Stimulated activated naive CD8-positive, alpha-beta T cell treated with anti-CD3 and anti-CD28 coated beads, Interleukin-15, Interleukin-2, amounts not matched to agents 100 U/mL and 50 U/mL, for 24 hours (primary cell): ENCODE data around the gene LRFN2.

Experiments used
- ATAC-seq: fragments of 150-1000 bp; cut with Tn5 transposase; one replicate; pipeline ENCODE4 v1.10.0; 2021
- DNase-seq: peaks from one replicate; pipeline ENCODE4 v3.0.0; 2021

Gene LRFN2

DNA sequence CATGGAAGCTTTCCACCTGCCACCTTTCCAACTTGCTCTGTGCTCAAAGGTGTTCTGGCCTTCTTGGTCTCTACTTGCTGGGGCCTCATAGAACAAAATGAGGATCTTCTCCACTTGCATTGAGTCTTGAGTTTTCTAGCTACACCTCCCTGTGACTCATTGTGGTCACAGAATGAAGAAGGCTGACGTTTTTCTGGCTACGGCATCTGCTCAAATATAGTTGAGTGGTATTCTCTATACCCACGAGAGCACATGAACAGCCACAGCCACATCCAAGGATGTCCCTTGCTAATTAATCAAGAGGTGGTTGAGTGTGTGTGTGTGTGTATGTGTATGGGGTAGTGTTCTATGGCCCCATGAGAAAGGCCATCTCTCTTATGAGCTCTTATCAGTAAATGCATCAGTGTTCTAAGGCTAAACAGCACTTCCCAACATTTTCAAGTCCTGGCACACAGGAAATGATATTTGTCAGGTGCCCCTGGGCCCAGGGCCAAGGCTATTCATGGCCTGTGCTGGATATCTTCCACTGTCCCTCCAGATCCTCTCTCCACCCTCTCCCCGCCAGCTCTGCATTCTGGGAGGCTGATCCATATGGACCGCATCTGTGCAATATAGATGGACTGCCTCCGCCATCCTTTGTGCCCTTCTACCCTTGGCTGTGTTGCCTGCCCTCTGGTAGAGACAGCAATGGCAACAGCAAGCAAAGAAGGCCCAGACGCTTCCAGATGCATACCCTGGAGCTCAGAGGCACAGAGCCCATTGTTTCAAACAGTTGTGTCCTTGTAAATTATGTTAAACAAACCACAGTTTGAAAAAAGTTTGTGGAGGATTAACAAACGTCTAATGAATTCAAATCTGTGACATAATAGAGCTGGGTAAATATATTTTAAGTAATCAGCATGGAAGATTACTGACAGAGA, 150.2 kb downstream of the LRFN2 start:
- peak; percentile 52 for ATAC-seq
- DNase-seq: no peak

DNA sequence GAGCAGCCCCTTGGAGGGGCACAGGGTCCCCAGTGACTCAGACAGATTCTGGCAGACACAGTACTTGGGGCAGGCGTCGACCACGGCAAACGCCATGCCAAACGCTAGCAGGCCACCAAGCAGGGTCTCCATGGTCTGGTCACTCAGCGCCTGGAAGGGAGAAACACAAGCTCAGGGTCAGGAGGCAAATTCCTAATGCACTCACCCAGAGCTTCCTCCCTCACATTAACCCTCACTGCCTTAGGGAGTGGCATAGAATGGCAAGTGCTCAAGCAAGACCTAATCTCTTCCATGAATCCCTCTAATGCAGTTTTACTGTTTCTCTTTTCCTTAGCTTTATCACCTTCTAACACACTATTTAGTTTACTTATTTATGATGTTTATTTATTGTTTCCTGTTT, 154.2 kb downstream of the LRFN2 start:
- DNase-seq: no peak
- no peak for ATAC-seq

DNA sequence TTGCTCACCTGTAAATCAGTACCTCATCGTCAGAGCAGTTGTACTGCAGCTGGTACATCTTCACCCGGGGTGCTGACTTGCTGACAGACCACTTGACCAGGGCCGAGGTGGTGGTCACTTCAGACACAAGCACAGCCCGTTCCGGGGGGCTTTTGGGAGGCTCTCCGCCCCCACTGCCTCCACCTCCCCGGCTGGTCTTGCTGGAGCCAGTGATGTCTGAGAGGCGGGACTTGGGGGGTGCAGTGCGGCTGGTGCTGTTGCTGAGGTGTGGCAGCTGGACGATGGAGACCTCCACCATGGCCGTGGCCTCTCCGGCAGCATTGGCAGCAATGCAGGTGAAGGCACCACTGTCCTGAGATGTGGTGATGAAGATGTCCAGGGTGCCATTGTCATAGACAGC, 155.5 kb downstream of the LRFN2 start:
- ATAC-seq (no peak), DNase-seq (no peak)

DNA sequence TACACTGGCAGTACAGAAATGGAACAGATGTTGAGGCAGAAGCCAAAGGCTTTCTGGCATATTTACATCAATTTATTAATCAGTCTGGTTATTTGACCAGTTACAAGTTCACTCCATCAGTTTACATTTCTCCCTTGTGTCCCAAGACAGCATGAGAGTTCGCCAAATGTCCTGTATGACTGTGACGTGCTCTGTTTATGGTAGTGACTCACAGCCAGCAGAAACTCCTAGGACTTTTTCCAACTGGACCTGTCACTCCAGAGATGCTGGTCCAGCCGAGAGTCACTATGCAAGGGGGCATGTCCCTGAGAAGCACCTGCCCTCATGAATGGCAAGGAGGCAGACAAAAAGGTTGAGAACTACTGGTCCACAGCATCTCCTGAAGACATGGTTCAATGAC, 160.0 kb downstream of the LRFN2 start:
- DNase-seq: no peak
- ATAC-seq: no peak

DNA sequence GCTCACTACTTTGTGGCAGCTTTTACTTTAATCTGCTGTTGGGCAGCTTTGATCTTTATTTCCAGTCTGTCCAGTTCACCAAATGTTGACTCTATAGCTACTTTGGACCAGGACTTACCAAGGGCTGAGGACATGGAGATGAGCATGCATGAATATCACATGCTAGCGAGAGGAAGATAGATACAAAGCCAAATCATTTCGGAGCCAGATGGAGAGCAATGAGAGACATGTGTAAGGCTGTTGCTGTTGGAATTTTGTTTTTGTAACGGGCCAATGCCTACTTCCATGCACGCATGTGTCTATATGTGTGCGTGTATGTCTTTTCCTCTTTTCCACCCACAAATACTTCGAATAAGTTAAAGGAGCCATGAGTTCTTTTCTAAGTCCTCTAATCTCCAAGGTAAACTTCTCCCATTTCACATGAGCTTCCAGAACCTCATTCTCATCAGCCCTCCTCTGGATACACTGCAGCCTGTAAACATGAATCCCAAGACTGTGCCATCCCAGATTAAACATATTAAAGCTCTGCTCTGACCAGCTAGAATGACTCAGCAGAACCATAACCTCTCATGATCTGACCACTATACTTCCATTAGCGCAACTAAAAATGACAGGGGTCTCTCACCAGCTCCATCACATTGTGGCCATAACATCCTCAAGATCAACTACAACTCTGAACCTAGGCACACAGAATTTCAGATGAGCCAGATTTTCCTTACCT, 160.7 kb downstream of the LRFN2 start:
- DNase-seq (no peak), ATAC-seq (no peak)

DNA sequence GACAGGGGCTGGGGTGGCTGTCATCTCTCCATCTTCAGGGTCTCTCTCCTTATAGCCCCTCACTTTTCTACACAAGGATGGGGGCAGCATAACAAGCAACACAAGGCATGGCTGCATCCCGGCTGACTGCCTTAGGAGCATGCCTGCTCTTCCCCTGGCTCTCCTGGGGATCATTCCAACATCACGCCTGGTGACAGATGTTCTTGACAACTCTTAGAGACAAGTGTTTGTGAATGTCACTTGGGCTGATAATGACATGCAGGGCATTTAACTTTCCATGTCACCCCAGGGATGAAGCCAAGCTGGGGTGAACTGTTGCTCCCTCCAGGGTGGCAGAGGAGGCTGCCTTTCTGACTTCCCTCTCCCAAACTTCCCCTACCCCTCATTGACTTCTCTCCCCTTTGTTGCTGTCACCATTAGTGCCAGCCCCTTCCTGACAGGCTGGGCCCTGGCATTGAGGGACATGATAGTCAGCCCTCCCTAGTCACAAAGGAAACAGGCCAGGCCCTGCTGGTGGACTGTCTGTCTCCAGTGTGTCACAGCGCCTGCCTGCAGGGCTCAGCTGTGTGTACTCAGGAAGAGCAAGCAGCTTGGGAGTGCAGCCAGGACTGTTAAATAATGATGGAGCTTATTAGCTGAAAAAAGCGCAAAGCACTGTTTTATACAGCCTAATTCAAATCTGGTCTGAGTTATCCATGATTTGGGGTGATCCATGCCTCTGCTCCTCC, 161.8 kb downstream of the LRFN2 start:
- DNase-seq (no peak), ATAC-seq (no peak)

DNA sequence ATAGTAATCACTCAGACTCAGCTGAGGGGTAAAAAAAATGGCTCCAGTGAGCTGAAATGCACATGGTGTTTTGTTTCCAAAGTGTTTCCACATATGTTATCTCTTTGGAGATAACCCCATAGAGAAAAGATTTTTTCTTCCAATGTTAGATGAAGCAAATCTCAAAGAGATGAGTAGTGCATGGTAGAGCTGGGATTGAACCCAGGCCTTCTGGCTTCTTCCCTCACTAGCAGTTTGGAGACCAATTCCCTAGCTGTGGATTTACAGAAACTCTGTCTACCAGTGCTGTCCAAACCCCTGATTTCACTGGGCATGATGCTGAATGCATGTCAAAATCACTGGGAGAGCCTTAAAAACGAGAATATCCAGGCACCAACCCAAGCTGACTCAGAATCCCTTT, 165.1 kb downstream of the LRFN2 start:
- ATAC-seq: no peak
- DNase-seq: no peak

DNA sequence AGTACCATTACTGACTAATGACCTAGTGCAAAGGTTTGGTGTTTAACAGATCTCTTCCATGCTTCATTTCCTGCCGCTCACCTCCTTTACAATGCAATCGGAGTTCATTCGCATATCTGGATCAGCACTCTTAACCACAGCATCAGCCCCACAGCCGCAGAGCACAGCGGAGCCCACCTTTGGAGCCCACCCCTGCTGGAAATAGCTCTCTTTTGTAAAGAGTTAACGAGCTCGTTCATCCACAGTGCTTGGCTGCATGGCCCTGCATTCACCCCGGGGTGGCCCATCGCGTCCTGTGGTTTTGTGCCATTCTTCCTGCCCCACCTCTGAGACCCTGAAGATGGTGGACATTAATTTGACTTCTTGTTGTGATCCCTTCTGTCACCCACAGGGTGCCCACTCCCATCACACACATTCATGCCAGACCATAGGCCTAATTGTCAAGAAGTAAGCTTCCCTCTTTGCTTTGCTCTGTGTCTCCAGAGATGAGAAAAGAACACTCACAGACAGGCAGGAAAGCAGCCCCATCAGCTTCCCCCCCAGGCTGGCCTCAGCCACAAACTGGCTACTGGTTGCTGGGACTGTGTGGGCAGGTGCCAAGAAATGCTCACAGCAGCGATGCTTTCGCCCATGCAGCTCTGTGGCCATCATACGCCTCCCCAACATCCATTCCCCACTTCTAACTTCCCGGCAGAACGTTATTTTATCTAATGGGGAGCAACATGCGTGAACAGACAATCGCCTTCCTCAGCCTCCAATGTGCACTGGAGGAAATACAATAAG, 167.0 kb downstream of the LRFN2 start:
- DNase-seq: no peak
- no peak for ATAC-seq

DNA sequence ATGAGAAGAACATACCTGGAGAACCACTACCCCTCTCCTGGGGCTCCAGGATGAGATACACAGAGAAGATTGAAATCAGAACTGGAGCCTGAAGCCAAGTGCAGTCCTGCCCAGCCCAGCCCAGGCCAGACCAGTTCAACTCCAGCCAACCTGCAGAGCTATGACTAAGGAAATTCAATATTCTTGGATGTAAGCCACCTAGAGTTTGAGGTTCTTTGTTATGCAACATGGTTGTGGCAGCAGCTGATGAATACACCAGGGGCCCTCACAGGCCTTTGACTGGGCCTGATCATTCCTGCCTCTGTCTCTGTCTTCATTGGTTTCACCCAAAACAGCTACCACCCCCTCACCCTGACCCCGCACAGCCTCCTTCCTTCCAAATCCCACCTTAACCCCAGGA, 167.8 kb downstream of the LRFN2 start:
- ATAC-seq: no peak
- no peak for DNase-seq

DNA sequence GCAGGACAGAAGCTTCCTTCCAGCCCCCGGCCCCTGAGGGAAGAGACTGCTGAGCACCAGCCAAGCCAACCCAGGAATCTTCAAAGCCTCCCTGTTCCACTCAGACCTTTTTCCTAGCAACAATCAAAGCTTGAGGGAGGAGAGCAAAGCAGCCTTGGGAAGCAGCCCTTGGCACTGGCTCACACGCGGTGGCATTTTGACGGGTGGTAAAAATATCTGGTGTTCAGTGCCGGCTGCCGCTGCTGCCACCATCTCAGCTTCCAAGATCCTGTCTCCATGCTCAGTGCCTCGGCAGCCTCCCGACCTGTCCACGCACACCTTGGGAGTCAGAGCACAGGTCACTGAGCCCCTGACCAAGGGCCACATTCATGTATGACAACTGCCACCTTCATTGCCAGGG, 170.1 kb downstream of the LRFN2 start:
- ATAC-seq: no peak

DNA sequence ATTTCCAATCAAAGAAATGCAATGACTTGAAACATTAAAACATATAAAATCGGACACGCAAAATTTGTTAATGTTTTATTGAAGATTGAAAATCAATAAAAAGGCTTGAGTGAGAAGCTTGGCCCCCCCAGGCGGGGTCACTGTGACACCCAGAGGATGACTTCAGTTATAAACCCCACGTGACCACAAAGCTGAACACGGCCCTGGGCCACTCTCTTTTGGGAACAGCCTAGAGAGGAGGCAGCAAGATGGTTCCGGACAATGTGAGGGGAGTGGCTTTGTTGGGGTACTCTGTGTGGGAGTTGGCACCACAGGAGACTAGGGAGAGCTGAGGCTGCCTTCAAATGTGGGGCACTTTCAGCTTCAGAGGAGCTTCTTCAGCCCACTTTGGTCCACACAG, 172.5 kb downstream of the LRFN2 start:
- no peak for ATAC-seq
- DNase-seq: no peak

More for the DNA sequence above, 170.1 kb downstream of the LRFN2 start:
- no peak for DNase-seq

DNA sequence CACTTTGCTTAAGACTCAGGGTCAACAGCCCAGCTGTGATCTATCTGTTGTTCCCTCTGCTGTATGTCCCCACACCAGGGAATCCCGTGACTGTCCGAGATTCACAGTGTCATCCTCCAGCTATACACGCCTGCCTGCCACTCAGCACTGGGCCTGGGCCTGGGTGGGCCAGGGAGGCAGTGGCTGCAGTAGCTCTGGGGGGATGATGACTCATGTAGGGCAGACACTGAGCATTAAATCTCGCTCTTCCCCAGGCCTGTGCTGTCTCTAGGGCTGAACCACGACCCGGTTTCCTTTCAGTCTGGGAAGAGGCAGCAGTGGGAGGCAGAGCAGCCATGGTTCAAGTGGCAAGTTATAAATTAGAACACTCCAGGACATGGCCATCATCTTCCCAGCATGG, 173.9 kb downstream of the LRFN2 start:
- ATAC-seq (peak; percentile 25), DNase-seq (no peak)

DNA sequence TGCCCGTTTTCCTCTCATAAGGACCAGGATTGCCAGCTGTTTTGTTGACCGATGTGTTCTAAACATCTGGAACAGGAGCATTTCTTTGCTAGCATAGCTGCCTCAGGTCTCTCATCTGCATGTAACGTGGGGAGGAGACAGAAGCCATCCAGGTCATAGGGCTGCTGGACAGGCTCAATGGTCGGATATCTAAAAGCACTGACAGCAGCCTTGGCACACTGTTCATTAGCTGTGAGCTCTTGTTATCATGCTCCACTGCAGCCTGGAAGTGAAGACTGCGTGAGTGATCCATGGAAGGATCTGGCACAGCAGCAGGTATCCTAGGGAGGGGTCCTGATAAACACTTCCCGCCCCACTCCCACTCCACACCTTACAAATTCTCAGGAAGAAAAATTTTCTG, 175.3 kb downstream of the LRFN2 start:
- no peak for DNase-seq
- no peak for ATAC-seq

DNA sequence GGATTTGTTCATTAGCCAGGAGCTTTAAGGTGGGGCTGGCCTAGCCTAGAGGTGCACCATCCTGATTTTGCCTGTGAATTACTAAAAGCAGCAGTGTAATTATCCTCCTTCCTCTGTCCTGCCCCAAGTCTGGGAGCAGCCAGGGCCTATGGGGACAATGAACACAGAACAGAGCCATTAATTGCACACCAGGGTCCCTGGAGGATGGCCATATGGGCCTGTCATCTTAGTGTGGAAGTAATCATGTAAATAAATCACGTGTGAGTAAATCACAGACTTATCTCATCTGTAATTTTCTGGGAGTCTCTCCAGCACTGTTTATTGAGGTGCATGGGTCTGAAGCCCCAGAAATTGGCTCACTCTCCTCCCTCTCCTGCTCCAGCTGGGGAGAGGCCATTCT, 176.3 kb downstream of the LRFN2 start:
- no peak for ATAC-seq
- no peak for DNase-seq

DNA sequence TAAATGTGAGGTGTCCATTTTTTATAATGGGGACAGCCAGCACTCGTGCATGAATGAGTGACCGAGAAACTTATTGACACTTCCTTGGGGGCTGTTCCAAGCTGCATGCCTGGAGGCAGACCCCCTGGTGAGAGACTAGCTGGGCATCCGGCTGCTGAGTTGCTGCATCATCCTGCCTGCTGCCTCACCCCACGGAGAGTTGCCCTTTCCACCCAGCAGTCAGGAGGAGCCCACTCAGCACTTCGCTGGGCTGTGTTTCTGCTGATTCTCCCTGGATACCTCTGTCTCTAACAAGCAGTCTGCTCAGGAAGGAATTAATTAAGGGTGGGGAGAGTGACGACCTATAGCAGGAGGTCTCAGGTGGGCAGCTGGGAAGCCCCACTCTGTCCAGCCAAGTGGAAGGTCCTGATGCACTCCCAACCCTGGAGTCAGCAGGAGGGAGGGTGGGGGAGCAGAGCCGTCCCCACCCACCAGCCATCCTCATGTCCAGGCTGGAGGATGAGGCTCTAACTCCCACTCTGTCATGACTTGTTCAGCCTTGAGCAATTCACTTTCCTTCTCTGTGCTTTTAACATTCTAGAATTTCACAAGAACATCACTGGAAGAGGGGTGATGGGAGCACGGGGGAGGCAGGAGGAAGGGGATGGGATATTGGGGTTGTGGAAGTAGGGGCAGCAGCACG, 177.3 kb downstream of the LRFN2 start:
- no peak for DNase-seq
- ATAC-seq: no peak

DNA sequence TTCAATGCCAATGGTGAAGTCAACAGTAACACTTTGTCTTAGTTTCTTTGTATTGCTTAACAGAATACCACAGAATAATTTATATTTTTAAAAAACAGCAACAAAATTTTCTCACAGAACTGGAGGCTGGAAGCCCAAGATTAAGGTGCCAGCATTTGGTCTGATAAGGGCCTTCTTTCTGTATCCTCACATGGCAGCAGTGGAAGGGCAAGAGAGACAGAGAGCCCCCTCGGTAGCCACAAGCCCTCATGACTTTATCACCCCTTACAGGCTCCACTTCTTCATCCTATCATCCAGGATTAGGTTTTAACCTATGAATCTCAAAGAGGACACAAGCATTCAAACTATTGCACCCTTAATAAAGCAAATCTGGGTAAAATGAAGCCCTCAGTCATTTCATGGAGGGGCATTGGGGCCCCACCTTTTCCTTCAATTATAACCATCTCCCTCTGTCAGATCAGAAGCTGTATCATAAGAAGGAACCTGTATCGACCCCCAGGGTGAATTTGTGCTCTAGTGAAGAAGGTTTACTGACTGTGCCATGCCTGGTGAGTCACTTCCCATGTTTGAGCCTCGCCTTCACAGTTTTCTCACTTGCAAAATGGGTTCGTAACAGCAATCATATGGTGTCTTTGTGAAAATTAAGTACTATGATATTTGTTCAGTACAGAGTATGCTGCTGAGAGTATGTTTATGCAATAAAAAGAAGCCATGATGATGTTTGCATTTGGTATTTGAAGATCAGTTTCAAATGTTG, 178.2 kb downstream of the LRFN2 start:
- DNase-seq (no peak), ATAC-seq (no peak)

DNA sequence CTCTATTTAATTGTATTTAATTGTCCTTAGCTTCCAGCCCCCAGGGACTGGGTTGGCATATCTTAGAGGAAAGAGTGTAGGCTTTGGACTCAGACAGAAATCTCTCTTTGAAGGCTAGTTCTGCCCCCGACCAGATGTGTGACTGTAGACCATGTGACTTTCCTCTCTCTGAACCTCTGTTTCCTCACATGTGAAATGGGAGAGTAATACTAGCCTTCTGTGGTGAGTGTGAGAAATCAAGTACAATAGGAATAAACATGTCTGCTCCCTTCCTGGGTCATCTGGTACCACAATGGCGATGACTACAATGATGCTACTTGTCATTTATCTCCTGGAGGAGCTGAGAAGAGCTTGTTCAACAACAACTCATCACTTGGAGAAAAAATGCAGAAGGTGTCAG, 179.9 kb downstream of the LRFN2 start:
- DNase-seq: no peak
- no peak for ATAC-seq

DNA sequence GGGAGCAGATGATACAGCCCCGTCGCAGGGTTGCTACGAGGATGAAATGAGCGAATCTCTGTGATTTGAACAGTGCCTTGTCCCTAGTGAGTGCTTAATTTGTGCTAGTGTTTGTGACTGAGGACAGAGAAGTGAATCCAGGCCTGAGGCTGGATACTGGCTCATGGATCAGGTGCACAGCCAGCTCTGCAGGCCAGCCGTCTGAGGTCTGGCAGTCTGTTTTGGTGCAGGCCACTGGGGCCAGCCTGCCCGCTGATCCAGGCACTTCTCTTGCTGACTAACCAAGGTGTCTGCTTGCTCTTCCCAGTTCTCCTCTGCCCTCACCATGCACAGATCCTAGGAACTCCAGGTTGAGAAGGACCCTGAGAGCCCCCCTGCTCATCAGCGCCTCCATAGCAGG, 181.0 kb downstream of the LRFN2 start:
- DNase-seq (no peak), ATAC-seq (no peak)

DNA sequence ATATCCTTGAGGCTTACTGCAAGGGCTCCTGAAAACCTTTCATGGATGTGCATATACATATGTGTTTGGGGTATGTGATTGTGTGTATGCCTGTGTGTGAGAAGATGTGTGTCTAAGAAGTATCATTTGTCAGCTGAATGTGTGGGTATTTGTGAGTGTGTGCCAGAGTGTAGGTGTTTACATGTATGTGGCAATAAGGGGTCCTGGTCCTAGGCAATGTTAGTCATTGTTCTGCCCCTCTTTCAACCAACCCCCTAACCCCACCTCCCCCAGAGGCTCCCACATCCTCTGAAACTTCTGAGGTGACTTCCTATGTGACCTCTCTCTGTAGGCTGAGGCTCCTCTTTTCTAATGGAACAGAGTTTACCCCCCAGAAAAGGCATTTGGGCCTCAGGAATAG, 186.4 kb downstream of the LRFN2 start:
- no peak for ATAC-seq
- DNase-seq: no peak

DNA sequence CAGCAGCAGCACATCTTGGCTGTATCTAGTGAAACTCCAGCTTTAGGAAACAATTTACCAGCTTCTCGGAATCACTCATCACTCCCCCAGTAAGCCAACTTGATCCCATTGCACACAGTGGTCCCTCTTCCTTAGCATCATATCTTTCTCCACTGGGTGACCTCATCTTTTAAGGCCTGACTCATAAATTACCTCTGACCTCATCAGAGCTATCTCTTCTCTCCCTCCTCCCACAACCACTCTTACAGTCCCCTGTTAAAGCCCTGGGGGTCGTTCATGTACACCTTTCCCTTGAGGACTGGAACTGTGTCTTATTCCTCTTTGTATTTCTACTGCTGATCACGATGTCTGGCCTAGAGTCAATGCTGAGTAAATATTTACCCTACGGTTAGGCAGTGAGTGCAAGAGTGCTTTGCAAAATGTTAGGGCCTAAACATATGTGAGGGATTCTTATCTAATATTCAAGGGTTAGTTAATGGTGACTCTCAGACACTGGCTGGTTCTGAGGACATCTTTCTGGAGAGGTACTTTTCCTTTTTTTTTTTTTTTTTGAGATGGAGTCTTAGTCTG, 187.2 kb downstream of the LRFN2 start:
- DNase-seq (no peak), ATAC-seq (no peak)
